ENCODE measurements around the gene ANKRD10. TPM values are rescaled to one million over a fixed set of nuclear protein-coding genes. Genes with fewer than 3 reads are reported as not detected.
"Not testable (repeated sequence)": the region's sequence is repeated elsewhere in the genome, so short reads cannot be mapped to it uniquely, and the experiment has no call there.

Gene ANKRD10
- total RNA-seq, 1 donor from 2014 or later = 228 TPM

DNA sequence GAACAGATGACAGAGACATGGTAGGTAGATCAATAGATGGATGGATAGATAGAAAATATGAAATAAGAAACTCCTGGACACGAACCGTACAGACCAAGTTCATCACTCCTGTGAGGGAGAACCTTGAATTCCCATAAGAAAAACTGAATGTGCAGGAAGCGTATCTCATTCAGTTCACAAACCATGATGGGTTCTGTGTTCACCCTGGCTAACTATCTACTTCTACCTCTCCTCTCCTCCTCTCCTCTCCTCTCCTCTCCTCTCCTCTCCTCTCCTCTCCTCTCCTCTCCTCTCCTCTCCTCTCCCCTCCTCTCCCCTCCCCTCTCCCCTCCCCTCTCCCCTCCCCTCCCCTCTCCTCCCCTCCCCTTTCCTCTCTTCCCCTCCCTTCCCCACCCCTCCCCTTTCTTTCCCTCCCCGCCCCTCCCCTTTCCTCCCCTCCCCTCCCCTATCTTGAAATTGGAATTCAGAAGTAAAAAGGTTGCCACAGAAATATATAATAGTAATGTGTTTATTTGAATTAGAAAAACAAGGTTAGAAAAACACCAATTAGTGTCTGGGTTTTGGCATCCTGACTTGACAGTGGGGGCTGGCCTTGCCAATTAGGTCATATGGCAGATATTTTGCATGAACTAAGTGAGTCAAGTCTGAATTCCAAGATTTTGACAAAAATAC is 75.9 kb downstream of the ANKRD10 start:
- Mint-ChIP-seq H3K27me3 (no peaks in the 10 kb centered on the region), H3K27ac (no peak overlapping the region), H3K4me3 (ENCODE audit: low read depth) (no peak overlapping the region), H3K9me3 (ENCODE audit: low read depth) (peaks cover 10% of the 10 kb centered on the region), H3K4me1 (ENCODE audit: low read depth) (peaks cover 27% of the 10 kb centered on the region), H3K36me3 (ENCODE audit: insufficient read depth) (no peaks in the 10 kb centered on the region)
- TF ChIP-seq, protein P1, sequence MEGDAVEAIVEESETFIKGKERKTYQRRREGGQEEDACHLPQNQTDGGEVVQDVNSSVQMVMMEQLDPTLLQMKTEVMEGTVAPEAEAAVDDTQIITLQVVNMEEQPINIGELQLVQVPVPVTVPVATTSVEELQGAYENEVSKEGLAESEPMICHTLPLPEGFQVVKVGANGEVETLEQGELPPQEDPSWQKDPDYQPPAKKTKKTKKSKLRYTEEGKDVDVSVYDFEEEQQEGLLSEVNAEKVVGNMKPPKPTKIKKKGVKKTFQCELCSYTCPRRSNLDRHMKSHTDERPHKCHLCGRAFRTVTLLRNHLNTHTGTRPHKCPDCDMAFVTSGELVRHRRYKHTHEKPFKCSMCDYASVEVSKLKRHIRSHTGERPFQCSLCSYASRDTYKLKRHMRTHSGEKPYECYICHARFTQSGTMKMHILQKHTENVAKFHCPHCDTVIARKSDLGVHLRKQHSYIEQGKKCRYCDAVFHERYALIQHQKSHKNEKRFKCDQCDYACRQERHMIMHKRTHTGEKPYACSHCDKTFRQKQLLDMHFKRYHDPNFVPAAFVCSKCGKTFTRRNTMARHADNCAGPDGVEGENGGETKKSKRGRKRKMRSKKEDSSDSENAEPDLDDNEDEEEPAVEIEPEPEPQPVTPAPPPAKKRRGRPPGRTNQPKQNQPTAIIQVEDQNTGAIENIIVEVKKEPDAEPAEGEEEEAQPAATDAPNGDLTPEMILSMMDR (IDR thresholded peaks at IDR 0.05; ENCODE audit: unreplicated experiment) = no peak
- no peak for DNase-seq (ENCODE audit: low spot score, unreplicated experiment)

- DNase-seq (ENCODE audit: low spot score, unreplicated experiment) = no peak
- no peaks in the 10 kb centered on the region for H3K27me3 Mint-ChIP-seq
Measured at GRCh38 chr13:110838116-110838515, 76.8 kb downstream of the ANKRD10 start.

DNA sequence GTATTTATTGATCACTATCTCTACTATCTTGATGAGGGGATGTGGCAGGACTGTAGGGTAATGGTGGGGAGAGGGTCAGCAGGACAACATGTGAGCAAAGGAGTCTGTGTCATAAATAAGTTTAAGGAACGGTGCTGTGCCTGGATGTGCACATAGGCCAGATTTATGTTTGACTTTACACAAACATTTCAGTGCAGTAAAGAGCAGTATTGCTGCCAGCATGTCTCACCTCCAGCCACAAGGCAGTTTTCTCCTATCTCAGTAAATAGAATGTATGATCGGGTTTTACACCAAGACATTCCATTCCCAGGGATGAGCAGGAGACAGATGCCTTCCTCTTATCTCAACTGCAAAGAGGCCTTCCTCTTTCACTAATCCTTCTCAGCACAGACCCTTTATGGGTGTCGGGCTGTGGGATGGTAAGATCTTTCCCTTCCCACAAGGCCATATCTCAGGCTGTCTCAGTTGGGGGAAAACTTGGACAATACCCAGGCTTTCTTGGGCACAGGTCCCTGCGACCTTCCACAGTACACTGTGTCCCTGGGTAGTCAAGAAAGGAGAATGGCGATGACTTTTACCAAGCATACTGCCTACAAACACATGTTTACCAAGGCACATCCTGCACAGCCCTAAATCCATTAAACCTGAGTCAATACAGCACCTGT is 77.3 kb downstream of the ANKRD10 start:
- H3K4me3 Mint-ChIP-seq (ENCODE audit: low read depth); H3K27me3 Mint-ChIP-seq; H3K9me3 Mint-ChIP-seq (ENCODE audit: low read depth); H3K36me3 Mint-ChIP-seq (ENCODE audit: insufficient read depth); DNase-seq (ENCODE audit: low spot score, unreplicated experiment); H3K27ac Mint-ChIP-seq: not testable (repeated sequence)
- peaks cover 27% of the 10 kb centered on the region for H3K4me1 Mint-ChIP-seq (ENCODE audit: low read depth)

More at GRCh38 chr13:110838116-110838515, 76.8 kb downstream of the ANKRD10 start:
- Mint-ChIP-seq H3K4me3 (ENCODE audit: low read depth) (no peak overlapping the region), H3K9me3 (ENCODE audit: low read depth) (peaks cover 7% of the 10 kb centered on the region), H3K27ac (no peak overlapping the region), H3K36me3 (ENCODE audit: insufficient read depth) (no peaks in the 10 kb centered on the region), H3K4me1 (ENCODE audit: low read depth) (peaks cover 27% of the 10 kb centered on the region)
- TF ChIP-seq, protein P1 (IDR thresholded peaks at IDR 0.05; ENCODE audit: unreplicated experiment) = no peak

DNA sequence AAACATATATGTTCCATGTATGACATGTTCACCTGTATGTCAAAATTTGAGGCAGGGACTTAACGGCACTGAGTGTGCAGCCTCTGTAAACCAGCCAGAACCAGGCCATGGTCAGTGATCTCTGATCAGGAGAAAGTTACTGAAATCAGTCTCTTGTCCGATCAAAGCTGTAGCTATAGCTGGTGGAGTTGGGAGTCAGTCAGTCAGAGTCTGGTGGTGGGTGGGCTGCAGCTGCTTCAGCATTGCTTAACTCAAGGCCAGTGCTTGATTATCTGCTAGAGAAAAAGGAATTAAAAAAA is 78.3 kb downstream of the ANKRD10 start:
- DNase-seq (ENCODE audit: low spot score, unreplicated experiment) = no peak
- TF ChIP-seq, protein P1 (IDR thresholded peaks at IDR 0.05; ENCODE audit: unreplicated experiment) = no peak
- no peak overlapping the region for H3K4me3 Mint-ChIP-seq (ENCODE audit: low read depth)
- peaks cover 4% of the 10 kb centered on the region for H3K9me3 Mint-ChIP-seq (ENCODE audit: low read depth)
- H3K4me1 Mint-ChIP-seq (ENCODE audit: low read depth) = peaks cover 27% of the 10 kb centered on the region
- H3K27me3 Mint-ChIP-seq = no peaks in the 10 kb centered on the region
- H3K36me3 Mint-ChIP-seq (ENCODE audit: insufficient read depth) = no peaks in the 10 kb centered on the region
- H3K27ac Mint-ChIP-seq = no peak overlapping the region

GRCh38 chr13:110835721-110836604 is 78.9 kb downstream of the ANKRD10 start:
- Mint-ChIP-seq H3K9me3 (ENCODE audit: low read depth) (no peaks in the 10 kb centered on the region), H3K4me1 (ENCODE audit: low read depth) (peaks cover 27% of the 10 kb centered on the region), H3K27ac (no peak overlapping the region), H3K27me3 (peaks cover 2% of the 10 kb centered on the region), H3K36me3 (ENCODE audit: insufficient read depth) (no peaks in the 10 kb centered on the region), H3K4me3 (ENCODE audit: low read depth) (peak overlapping the region; percentile 27)
- TF ChIP-seq, protein P1 (IDR thresholded peaks at IDR 0.05; ENCODE audit: unreplicated experiment) = no peak
- no peak for DNase-seq (ENCODE audit: low spot score, unreplicated experiment)
